ENCODE data around the gene ZNF132.

DNA sequence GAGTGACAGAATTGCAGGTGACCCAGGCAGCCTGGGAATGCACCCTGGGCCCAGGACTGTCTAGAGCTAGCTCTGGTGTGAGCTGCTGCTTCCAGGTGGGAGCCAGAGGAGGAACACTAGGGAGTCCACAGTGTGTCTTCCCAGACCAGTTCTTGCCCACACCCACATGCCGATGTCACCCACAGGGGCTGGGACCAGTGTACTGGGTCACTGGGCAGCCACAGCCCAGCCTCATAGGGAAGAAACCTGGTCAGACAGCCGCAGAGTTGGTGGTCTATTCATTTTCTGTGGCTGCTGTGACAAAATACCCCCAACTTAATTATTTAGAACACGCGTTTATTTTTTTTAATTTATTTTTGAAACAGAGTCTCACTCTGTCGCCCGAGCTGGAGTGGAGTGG is 41.4 kb downstream of the ZNF132 start:
- TF ChIP-seq POLR2AphosphoS5 (IDR thresholded peaks at IDR 0.05; ENCODE audit: low read depth, low read length): no peak
- TF ChIP-seq POLR2A (IDR thresholded peaks at IDR 0.05; ENCODE audit: low read depth, low read length): no peak
- TF ChIP-seq TAF1 (IDR thresholded peaks at IDR 0.05; ENCODE audit: borderline replicate concordance, low read depth, low read length): no peak

All from GM12892 (cell line).